GM19025 (cell line): ENCODE measurements around the gene MOB4.
"Not testable (repeated sequence)": the region's sequence is repeated elsewhere in the genome, so short reads cannot be mapped to it uniquely, and the experiment has no call there.

ENCODE experiments used
- ATAC-seq: cut with Tn5 transposase; IDR thresholded peaks from one replicate; pipeline ENCODE4 v1.9.1; 2021; ENCODE audit warnings: mild to moderate bottlenecking, low read depth, moderate library complexity; ENCODE audit not compliant: unreplicated experiment

The MOB4 gene

DNA sequence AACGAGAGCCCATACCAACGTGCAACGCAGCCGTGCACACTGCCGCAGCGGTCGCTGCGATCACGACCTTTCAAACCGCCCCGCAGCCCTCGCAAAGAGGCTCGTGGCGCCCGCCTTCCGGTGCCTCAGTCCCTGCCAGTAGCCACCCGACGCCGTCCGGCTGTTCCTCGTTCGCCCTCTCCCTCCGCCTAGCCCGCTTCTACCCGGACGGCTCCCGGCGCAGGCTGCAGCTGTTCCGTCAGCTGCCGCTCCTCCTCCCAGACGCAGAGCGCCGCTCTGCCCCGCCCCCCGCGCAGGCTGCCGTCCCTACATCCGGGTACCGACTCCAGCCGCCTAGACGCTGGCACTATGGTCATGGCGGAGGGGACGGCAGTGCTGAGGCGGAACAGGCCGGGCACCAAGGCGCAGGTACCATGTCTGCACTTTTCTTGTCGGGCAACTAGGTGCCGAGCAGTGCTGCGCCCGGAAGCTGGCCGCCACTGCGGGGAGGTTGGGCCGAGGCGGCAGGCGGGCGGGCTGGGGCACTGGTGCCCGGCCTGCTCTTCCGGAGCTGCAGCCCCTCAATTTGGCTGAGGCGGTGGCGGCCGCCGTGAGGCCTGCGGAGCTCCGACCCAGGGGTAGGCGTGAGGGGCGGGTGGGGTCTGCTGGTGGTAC lies at the start of gene MOB4:
Gene MOB4 (plus strand): TSS at position 328 of the 654 bp plus-strand sequence. CDS start 21 bp downstream, at position 349.
- peak; percentile 95 for ATAC-seq

DNA sequence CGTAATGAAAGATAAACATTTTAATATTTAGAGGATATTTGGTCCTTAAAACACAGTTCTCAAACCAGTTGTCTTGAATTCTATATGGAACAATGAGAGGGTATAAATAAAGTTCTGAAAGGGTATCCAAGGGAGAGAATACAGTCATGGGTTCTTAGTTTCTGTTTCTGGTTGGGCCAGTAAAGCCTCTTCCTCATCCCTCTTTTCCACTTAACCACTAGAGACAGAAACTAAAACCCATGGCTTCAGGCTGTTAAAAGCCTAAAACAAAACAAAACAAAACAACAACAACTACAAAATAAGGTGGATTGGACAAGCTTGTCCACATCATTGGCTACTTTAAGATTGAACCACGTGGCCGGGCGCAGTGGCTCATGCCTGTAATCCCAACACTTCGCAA lies 43.7 kb upstream of the MOB4 start:
- no peak for ATAC-seq

DNA sequence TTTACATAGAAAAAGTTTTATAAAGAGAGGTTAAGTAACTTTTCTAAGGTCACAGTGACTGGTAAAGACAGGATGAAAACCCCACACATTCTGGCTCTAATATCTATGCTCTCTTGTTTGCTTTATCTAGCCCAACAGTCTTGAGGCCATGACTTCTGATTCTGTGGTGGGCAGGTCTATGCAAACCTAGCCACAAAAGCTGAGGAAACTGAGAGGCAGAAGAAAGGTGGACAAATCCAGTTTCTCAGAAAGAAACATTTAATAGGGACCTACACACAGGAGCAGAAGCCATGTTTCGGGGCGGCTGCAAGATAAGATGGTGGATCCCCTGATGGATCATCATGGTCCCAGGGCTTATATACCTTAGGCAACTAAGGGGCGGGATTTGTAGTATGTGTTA lies 38.1 kb upstream of the MOB4 start:
- no peak for ATAC-seq

DNA sequence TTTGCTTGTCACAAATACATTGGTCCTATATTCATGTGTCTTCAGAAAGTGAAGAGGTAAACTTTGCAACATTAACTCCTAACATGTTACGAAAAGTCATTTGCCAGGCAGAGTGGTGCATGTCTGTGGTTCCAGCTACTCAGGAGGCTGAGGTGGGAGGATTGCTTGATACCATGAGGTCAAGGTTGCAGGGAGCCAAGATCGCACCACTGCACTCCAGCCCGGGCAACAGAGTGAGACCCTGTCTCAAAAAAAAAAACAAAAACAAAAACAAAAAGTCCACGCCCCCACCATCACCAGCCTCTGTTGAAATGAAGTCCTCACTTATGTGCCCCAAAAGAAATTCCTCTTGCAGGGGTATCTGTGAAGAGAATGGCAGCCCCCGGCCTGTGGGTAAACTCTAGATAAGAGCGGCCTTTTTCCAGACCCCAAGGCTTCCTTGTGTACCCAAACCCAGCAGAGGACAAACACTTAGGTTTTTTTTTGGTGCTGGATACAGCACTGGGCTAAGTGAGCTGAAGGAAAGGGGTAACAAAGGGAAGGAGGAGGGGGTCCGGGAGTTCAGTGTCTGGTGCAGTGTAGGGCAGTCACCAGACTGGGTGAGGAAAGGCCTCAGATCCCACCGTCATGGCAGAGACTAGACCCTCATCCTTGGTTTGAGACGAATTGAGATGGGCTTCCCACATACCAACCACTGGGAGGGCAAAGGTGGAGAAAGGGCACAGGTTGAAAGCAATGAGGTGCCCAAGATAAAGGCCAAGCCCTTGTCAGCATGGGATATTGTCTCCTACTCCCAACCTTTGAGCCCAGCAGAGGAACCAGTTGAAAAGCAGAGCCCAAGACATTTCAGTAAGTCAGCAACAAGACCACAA lies 35.5 kb upstream of the MOB4 start:
- ATAC-seq = no peak

DNA sequence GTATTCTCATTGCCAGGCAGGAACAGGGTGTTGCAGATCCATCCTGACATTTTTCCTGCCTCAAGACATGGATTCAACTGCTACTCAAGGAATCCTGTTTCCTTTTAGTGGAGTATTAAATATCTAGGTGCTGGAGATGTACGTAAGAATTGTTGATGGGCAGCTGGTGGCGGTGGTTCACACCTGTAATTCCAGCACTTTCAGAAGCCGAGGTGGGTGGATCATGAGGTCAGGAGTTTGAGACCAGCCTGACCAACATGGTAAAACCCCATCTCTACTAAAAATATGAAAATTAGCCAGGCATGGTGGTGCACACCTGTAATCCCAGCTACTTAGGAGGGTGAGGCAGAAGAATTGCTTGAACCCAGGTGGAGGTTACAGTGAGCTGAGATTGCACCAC lies 31.6 kb upstream of the MOB4 start:
- not testable (repeated sequence) for ATAC-seq

DNA sequence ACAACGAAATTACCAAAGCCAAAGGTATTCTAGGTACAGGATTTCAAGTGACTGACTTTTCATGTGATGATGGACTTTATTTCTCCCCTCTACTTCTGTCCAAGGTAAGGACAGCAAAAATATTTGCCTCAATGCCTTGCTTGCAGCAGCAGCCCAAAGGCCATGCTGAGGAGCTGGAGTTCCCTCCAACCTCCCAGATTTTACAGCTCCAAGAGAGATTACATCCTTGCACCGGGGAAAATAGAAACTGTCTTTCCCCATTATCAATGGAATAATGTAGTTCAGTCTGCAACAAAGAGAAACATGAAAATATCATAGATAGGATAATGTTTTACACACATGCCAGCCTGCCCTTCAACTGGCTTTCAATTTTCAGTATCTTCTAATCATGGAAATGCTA lies 29.7 kb upstream of the MOB4 start:
- no peak for ATAC-seq

DNA sequence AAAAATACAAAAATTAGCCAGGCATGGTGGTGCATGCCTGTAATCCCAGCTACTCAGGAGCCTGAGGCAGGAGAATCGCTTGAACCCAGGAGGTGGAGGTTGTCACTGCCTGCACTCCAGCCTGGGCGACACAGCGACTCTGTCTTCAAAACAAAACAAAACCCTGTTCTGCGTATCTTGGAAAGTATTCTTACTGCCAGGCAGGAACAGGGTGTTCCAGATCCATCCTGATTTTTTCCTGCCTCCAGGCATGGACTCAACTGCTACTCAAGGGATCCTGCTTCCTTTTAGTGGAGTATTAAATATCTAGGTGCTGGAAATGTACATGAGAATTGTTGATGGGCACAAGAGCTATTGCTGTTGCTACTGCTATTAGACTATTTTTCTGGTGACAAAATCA lies 28.5 kb upstream of the MOB4 start:
- ATAC-seq = no peak

DNA sequence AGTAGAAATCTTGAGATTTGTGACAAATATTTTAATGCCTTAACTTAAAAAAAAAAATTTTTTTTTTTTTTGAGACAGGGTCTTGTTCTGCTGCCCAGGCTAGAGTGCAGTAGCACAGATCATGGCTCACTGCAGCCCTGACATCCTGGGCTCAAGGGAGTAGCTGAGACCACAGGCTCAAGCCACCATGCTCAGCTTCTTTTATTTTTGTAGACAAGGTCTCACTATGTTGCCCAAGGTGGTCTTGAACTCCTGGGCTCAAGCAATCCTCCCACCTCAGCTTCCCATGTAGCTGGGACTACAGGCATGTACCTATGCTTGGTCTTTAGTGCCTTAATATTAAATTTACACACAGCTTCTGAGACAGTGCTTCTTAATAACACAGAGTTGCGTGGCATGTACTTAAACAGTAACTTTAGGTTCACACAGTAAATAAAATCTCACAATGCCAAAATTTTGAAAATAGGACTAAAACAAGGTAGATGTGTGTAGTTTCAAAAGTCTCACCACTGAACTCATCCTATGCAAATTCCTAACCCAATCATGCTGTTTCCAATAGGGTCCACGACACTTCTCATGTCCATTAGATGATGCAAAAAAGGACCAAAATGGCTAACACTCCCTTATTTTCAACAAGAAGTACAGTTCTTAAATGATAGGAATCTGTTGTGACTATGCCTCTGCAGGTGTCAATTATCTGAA lies 20.3 kb upstream of the MOB4 start:
- no peak for ATAC-seq

DNA sequence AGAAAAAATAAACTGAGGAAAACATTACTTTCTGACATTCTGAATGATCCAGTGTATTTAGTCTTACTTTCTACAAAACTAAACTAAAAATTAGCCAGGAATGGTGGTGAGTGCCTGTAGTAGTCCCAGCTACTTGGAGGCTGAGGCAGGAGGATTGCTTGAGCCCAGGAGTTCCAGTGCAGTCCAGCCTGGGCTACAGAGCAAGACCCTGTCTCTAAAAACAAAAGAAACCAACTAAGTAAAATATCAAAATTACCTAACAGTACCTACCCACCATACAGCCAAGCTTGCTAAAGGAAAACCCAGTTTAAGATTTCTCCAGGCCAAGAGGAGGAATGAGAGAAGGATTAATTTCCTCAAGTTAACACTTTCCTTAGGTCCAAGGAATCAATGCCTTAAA lies 19.2 kb upstream of the MOB4 start:
- ATAC-seq = no peak

DNA sequence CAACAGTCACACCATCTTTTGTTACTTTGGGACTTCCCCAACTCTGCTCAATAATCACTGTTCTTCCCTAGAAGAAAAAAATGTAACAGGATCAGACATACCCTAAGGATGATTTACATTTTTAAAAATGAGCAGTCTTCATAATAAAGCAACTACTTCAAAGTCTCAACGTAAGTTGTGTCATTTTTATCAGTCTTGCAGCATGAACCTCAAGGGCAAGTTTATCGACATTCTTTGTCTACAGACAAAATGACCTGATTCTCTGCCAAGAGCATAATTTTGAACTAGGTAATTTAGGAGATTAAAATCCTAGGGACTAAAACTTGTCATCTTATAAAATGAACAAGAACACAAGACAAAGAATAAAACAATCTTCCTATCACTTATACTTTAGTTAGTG lies 18.5 kb upstream of the MOB4 start:
- ATAC-seq = no peak

DNA sequence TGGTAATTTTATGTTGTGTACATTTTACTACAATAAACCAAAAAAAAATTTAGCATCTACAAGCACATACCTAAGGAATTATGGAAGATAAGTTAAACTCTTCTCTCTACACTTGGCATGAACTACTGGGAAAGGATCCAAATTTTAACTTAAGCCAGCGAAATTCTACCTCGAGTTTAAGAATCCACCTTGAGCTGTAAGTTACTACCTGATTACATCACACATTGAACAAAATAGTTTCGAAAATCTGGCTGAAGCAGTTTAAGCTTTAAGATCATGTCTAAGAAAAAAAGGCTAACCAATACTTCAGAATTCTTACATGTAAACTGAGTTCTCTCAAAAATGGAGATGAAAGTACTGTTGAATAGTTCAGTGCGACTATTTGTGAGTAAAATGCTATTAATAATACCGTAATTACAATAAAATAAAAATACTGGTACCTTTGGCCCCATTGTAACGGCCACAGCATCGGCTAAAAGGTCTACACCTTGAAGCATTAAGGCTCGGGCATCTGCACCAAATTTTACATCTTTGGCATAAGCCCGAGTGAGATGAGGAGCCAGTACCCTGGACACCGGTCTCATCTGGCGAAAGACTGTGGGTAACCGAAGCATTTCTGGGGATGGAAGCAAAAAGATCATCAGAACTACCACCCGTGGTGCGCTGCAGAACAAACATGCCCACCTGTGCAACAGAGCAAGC lies 17.5 kb upstream of the MOB4 start:
- ATAC-seq = no peak

DNA sequence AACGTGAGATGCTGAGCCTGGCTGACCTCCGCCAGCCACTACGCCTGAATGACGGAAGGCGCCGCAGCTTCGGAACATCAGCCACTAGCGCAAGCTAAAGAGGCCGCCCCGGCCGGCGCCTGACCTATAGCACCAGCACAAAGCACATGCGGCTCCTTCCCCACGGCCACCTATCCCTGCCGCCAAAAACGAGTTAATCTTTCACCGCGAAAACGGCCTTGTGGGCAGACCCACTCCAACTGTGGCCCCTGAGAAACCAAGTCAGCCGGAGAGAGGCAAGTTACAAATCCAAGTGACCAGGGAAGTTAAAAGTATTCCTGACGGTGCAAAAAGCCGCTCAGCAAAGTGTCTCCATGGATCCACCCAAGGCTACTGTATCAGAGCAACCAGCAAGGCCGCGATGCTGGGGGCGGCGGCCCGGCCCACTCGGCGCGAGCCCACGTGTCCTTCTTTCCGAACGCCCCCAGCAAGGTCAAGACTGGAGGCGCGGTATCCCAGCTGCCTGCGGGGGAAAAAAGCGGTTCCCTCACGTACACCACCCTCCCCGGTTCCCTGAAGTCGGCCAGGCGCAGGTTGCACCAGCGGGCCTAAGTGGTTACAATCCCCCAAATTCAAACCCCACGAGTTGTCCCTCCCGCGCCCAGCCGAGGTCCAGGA lies 16.8 kb upstream of the MOB4 start:
- no peak for ATAC-seq

DNA sequence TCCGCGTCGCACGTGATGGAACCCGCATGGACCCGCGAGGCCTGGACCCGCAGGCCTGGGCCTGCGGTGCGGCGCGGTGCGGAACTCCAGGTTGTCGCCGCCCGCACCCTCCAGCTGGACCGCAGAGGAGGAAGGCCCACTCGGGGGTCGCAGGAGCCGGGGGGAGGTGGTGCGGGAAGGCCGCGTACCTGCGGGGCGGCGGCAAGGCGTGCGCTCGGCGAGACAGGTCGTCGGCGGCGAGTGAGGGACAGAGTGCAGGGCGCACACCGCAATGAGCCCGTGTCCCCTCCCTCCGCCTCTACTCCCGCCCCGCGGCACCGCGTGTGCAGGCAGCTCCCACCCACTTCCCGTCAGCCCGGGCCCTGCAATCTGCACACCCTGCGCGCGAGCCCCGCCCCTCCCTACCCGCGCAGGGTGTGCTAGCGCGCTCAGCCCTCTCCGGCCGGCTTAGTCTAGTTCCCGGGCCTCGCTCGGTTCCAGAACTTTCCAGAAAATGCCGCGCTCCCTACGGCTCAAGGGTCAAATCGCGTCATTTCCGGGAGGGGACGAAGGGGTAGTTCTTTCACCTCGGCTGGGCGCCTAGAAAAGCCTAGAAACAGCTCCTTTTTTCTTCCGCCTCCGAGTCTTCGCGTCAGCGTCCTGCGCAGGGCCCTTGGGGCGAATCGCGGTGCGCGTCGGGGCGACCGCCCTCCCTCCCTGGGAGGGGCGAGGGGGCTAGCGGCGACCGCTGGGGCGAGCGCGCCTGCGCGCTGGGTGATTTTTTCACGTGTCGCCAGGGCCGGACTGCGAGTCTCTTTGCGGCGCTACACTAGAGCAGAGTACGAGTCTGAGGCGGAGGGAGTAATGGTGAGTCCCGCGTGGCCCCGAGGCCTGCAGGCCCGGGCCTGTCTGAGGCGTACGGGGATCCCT lies 16.0 kb upstream of the MOB4 start, which contains the start of the genes HSPD1 and HSPE1:
Gene HSPD1 (minus strand): TSS at position 247 of the 909 bp plus-strand sequence. CDS start 992 bp downstream, outside the sequence.
Gene HSPE1 (plus strand): TSS at position 786 of the 909 bp plus-strand sequence. CDS start 58 bp downstream, at position 844.
- ATAC-seq = peak; percentile 78

DNA sequence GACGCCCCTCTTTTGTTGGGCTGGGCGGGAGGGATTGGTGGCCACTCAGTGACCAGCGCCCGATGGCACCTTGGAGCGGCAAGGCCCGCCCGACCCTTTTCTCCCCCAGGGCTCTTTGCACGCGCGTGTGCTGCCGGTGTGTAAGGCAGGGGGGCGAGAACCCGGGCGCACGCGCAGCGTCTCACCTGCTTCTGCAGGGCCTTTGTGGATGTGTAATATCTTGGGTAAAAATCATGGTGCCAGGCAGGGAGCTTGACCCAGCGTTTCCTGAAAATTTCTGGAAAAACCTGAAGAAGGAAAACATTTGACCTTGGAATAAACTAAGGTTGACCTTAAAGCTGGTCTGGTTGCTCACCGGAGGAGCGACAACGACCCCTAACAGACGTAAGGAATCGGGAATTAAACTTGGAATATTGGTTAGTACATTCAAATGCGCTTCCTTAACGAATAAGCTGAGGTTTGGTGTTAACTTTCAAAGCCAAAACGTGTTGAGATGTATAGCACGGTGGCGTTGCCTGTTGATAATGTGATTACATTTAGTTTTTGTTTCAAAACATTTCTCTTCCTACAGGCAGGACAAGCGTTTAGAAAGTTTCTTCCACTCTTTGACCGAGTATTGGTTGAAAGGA lies 15.2 kb upstream of the MOB4 start:
- ATAC-seq = peak; percentile 1

DNA sequence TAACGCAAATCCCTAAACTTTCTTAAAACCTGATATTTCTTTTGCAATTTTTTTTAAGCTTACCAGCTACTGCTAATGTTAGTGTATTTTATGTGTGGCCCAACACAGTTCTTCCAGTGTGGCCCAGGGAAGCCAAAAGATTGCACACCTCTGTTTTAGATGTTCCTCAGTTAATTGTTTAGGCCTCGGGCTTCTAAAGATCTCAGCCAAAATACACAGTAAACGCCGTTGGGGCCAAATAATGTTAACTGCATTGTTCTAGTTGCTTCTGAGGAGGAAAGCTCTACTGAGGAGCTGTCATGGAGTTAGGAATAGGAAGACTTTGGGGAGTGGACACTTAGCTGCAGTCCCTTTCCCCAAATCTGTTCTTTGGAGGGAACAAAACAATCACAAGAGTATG lies 13.7 kb upstream of the MOB4 start:
- ATAC-seq = no peak

DNA sequence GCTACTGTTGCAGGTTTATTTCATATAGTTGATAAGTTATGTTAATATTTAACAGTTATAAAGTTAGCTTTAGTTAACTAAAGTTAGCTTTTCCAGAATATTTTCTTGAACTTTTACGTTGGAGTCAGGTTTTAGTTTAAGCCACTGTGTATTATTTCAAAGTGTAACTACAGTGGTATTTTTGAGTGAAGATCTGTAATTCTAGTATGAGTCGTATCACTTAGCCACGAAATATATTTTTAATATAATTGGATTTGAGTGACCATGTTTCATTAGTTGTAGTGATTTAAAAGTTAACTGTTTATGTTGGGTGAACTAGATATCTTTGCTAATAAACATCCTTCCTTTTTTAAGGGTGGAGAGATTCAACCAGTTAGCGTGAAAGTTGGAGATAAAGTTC lies 13.2 kb upstream of the MOB4 start:
- no peak for ATAC-seq

DNA sequence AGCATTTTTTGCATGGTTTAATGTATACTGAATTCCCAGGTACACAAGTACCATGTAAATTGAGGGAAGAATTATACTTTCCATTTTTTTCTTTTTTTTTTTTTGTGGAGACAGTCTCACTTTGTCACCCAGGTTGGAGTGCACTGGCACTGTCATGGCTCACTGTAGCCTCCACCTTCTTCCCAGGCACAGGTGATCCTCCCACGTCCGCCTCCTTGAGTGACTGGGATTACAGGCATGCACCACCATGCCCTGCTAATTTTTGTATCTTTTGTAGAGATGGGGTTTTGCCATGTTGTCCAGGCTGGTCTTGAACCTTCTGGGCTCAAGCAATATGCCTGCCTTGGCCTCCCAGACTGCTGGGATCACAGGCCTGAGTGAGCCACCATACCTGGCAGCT lies 11.9 kb upstream of the MOB4 start:
- ATAC-seq = no peak

DNA sequence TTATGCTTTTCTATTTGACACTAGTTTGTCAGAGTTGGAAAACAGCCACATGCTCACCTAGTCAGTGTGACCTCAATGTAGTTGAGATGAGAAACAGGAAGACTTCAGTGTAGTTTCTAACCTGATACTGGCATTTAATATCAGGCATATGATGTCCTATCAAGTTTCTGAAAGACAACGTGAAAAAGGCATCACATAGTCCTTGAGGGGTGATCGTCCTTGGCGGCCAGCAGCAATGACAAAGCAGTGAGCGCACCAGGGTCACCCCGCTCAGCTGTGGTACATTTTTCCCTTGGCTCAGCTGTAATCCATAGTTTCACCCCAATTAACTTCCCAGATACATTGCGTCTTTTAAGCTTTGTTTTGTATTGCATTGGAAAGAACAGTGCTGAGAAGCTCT lies 11.4 kb upstream of the MOB4 start:
- no peak for ATAC-seq

DNA sequence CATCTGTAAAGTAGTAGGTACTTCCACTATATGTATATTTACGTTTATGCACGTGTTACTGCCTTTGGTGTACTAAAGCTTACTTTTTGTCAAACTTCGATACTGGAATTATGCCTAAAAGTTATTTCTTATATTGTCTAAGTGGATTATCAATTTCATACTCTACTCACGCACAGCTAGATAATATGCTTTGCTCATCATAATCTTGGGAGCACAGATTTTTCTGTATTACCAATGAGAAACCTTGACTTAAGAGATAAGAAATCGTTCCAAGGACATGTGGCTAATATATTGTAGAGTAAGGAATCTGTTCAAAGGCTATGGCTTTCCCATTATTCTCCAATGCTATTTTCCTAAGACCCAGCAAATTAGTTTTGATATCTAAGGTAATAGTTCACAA lies 9.2 kb upstream of the MOB4 start:
- no peak for ATAC-seq
